ENCODE results near the gene DDRGK1.

GRCh38 chr20:3190681-3191111, 13.8 kb downstream of the DDRGK1 start:
- no peak for TF ChIP-seq CTCF (IDR thresholded peaks at IDR 0.05; ENCODE audit: insufficient read depth, low read length, poor library complexity, severe bottlenecking)
- no peak for TF ChIP-seq EZH2phosphoT487 (conservative IDR thresholded peaks at IDR 0.05; ENCODE audit: low read length)

All from SU-DHL-6 (cell line).